MCF 10A (cell line): ENCODE results near the gene RABGAP1L. TPM values are rescaled to one million over a fixed set of nuclear protein-coding genes. Genes with fewer than 3 reads are reported as not detected.

Experiments used
- BruUV-seq: library from RNA; stranded (reverse); fragments of 400-500 nt; replicated peaks from 2 replicates; lab custom pipeline; 2021; lab: Mats Ljungman, UMichigan
- CTCF ChIA-PET: fragments of 300-600 bp; sonication (Branson Sonifier 250); formaldehyde crosslinking; extraction: SDS; loops from one replicate; lab custom pipeline; 2021; ENCODE audit warnings: antibody characterized with exemption, inconsistent platforms; lab: Yijun Ruan, JAX
- POLR2A ChIA-PET: fragments of 300-600, 350-650 bp; sonication (Branson Sonifier 250); formaldehyde crosslinking; extraction: SDS; loops from one replicate; lab custom pipeline; 2020; ENCODE audit warnings: antibody characterized with exemption, inconsistent platforms; lab: Yijun Ruan, JAX
- DNase-seq: peaks from one replicate; pipeline ENCODE4 v3.0.0-alpha.2; 2018; ENCODE audit not compliant: unreplicated experiment
- H3K27ac Mint-ChIP-seq: one replicate; pipeline ENCODE4 v1.8.0; 2022; ENCODE audit warnings: mild to moderate bottlenecking, low read depth, mixed read lengths; ENCODE audit not compliant: unreplicated experiment
- H3K27me3 Mint-ChIP-seq: one replicate; pipeline ENCODE4 v1.8.0; 2022; ENCODE audit warnings: mixed read lengths; ENCODE audit not compliant: insufficient read depth, unreplicated experiment
- H3K36me3 Mint-ChIP-seq: one replicate; pipeline ENCODE4 v1.8.0; 2022; ENCODE audit warnings: mild to moderate bottlenecking, moderate library complexity, mixed read lengths; ENCODE audit not compliant: insufficient read depth, unreplicated experiment
- H3K4me1 Mint-ChIP-seq: one replicate; pipeline ENCODE4 v1.8.0; 2022; ENCODE audit warnings: mixed read lengths; ENCODE audit not compliant: insufficient read depth, unreplicated experiment
- H3K4me3 Mint-ChIP-seq: one replicate; pipeline ENCODE4 v1.8.0; 2022; ENCODE audit warnings: mild to moderate bottlenecking, moderate library complexity, mixed read lengths; ENCODE audit not compliant: unreplicated experiment
- H3K9me3 Mint-ChIP-seq: one replicate; pipeline ENCODE4 v1.8.0; 2022; ENCODE audit warnings: mixed read lengths; ENCODE audit not compliant: unreplicated experiment
- CTCF ChIP-seq: fragments of 200-600 bp; IDR thresholded peaks from one replicate; pipeline ENCODE4 v1.8.0; 2022; ENCODE audit warnings: antibody characterized with exemption, mild to moderate bottlenecking; ENCODE audit not compliant: unreplicated experiment
- intact Hi-C: fragments of 100-400 bp; cut with micrococcal nuclease; formaldehyde crosslinking; loops from 2 replicates; pipeline ENCODE4 v1.14.1; 2022
- total RNA-seq: library from RNA; stranded (reverse); gene quantifications from 2 replicates; pipeline ENCODE4 v1.2.3, GENCODE V29; 2022

RABGAP1L gene
- total RNA-seq, 1 experiment from 2014 or later, result 18.2 TPM

DNA sequence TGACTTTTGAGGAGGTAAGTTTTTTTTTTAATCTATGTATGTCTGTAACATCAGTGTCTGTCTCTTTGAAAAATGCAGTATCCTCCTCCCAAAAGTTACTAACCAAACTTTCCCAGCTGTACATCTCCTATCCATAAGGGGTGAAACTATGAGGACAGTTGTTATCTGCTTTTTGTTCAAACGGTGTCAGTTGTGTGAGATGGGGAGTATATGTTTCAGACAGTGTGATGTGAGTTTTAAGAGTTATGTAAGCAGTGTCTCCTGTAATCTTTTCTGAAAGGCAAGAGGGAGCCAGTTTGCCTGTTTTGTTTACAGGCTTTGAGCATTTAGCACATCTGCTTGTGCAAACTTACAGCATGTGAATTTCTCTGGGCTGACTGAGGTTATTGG is 805.6 kb downstream of the RABGAP1L start:
- BruUV-seq, result no TSS peak
- DNase-seq, result no peak
- ChIA-PET POLR2A (interaction anchor here (0.6 to 5.5 kb wide), 6 partner anchors 11 to 1179 kb away, joined by 3 to 35 read pairs (median 6); partner anchors contain the start of genes CACYBP and MRPS14), CTCF (interaction anchor here (1.0 to 6.6 kb wide), 5 partner anchors 10 to 195 kb away, joined by 3 to 40 read pairs (median 5); no protein-coding TSS in a partner anchor)
- TF ChIP-seq CTCF, result no peak
- Mint-ChIP-seq H3K4me3 (no peak overlapping the region), H3K9me3 (no peaks in the 10 kb centered on the region), H3K4me1 (peaks cover 26% of the 10 kb centered on the region), H3K27me3 (no peaks in the 10 kb centered on the region), H3K27ac (no peak overlapping the region), H3K36me3 (peaks cover 5% of the 10 kb centered on the region)
- intact Hi-C loops, result no loop called here

- BruUV-seq, result no TSS peak
- CTCF ChIA-PET, result interaction anchor here (1.0 to 6.6 kb wide), 6 partner anchors 9 to 872 kb away, joined by 3 to 40 read pairs (median 4); no protein-coding TSS in a partner anchor
- DNase-seq, result no peak
- Mint-ChIP-seq H3K4me3 (no peak overlapping the region), H3K27ac (no peak overlapping the region), H3K4me1 (peaks cover 26% of the 10 kb centered on the region), H3K27me3 (no peaks in the 10 kb centered on the region), H3K9me3 (no peaks in the 10 kb centered on the region), H3K36me3 (peaks cover 5% of the 10 kb centered on the region)
- intact Hi-C loops, result no loop called here
- TF ChIP-seq CTCF, result no peak
- POLR2A ChIA-PET, result interaction anchor here (0.6 to 5.5 kb wide), 7 partner anchors 11 to 1180 kb away, joined by 3 to 35 read pairs (median 4); partner anchors contain the start of genes CACYBP and MRPS14
These were observed 806.2 kb downstream of the RABGAP1L start for GRCh38 chr1:174965362-174966007.

- BruUV-seq, result no TSS peak
- H3K9me3 Mint-ChIP-seq, result no peaks in the 10 kb centered on the region
- peaks cover 26% of the 10 kb centered on the region for H3K4me1 Mint-ChIP-seq
- CTCF ChIA-PET, result interaction anchor here (0.7 to 6.6 kb wide), 7 partner anchors 9 to 873 kb away, joined by 3 to 40 read pairs (median 4); no protein-coding TSS in a partner anchor
- TF ChIP-seq CTCF, result no peak
- no peaks in the 10 kb centered on the region for H3K27me3 Mint-ChIP-seq
- intact Hi-C loops, result no loop called here
- POLR2A ChIA-PET, result interaction anchor here (0.6 to 5.5 kb wide), 6 partner anchors 10 to 57 kb away, joined by 3 to 35 read pairs (median 6); partner anchors contain the start of genes CACYBP and MRPS14
- H3K4me3 Mint-ChIP-seq, result no peak overlapping the region
- peaks cover 5% of the 10 kb centered on the region for H3K36me3 Mint-ChIP-seq
- no peak for DNase-seq
- no peak overlapping the region for H3K27ac Mint-ChIP-seq
These were observed 806.8 kb downstream of the RABGAP1L start for GRCh38 chr1:174966008-174966572.
